Peyer's patch (tissue), 4 donors: ENCODE data around the gene TSPAN4.

Experiments
- CTCF ChIP-seq, 6 experiments: fragments of 450-650 bp in 4 of 6; fragments of 200-600 bp in 2 of 6; sonication (generic) in 1 of 6; IDR thresholded peaks; one replicate each; pipeline ENCODE4 v1.5.1; 2017 to 2019; ENCODE audit warnings: antibody characterized with exemption in 6 of 6, mild to moderate bottlenecking in 3 of 6, moderate library complexity in 1 of 6
- POLR2A ChIP-seq, 2 donors: fragments of 450-650 bp; IDR thresholded peaks; one replicate each; pipeline ENCODE4 v1.5.1; 2017; ENCODE audit warnings: antibody characterized with exemption in 2 of 2, mild to moderate bottlenecking in 2 of 2, moderate library complexity in 2 of 2

GRCh38 chr11:870127-870413, 27.4 kb downstream of the TSPAN4 start:
- TF ChIP-seq CTCF (IDR thresholded peaks at IDR 0.05) (no peak), POLR2A (IDR thresholded peaks at IDR 0.05) (no peak)
